CD4-positive, alpha-beta T cell treated with Interleukin-17A for 4 hours (primary cell): ENCODE measurements around the gene KCTD17.

Source experiments
- DNase-seq: peaks from one replicate; pipeline ENCODE4 v3.0.0-alpha.2; 2020; ENCODE audit warnings: mixed read lengths

The KCTD17 gene, protein sequence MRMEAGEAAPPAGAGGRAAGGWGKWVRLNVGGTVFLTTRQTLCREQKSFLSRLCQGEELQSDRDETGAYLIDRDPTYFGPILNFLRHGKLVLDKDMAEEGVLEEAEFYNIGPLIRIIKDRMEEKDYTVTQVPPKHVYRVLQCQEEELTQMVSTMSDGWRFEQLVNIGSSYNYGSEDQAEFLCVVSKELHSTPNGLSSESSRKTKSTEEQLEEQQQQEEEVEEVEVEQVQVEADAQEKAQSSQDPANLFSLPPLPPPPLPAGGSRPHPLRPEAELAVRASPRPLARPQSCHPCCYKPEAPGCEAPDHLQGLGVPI

GRCh38 chr22:37051391-37052385, at the start of gene KCTD17:
Gene KCTD17, plus strand, starts transcription at chr22:37051742. Its CDS starts 19 bp downstream, at chr22:37051761.
- DNase-seq = peak; percentile 86

DNA sequence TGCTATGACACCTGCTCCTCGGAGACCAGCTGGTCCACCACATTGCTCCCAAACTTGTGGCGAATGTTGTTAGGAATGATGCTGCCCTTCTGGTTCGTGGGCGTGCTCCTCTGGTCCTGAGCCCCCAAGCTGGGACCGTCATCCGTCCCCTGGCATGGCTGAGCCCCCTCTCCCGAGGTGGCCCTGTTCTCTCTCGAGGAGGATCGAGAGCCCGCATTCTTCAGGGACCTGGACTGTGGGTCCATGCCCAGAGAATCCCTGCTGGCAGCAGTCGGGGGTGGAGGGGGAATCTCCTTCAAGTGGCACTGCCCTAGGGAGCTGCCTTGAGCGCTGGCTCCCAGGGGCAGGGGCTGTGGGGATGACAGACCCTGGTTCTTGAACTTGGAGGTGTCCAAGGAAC, 49.7 kb upstream of the KCTD17 start:
- no peak for DNase-seq

- no peak for DNase-seq
These were observed 48.9 kb upstream of the KCTD17 start for GRCh38 chr22:37002633-37003032.

GRCh38 chr22:37007651-37008050, 43.9 kb upstream of the KCTD17 start:
- no peak for DNase-seq

DNA sequence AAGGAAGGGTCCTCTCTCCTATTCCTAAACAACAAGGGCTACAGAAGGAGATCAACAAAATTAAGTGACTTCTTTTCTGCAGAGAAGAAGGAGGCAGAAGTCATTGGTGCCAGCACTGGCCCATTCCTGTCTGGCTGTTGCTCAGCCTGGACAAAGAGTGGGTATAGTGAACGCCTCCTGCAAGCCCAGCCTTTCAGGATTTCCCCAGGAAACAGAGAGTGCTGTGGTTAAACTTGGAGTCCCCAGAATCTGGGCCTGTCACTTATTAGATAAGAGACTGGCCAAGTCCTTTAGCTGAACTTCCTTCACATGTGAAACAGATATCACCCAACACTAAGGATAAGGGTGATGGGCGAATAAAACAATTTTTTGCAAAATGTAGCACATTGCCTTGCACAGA, 43.2 kb upstream of the KCTD17 start:
- DNase-seq = no peak

- no peak for DNase-seq
These were observed 42.1 kb upstream of the KCTD17 start for GRCh38 chr22:37009490-37009889.

DNA sequence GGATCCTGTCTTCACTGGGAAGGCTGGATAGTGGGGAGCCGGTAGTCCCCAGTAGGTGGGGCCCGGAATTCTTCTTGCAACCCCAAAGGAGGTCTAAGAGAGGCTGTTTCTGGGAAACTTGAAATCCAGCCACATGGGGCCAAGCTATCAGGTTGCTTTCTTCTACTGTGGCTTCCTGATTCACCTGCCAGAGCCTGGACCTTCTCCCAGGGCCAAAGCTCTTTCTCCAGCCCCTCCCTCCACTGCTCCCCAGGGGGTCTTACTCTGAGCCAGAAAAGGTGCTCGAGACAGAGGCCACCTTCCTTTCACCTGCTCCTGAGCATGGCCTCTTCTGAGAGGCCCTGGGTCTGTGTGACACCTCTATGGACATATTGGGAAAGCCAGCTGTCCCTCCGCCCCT, 41.4 kb upstream of the KCTD17 start:
- no peak for DNase-seq

DNA sequence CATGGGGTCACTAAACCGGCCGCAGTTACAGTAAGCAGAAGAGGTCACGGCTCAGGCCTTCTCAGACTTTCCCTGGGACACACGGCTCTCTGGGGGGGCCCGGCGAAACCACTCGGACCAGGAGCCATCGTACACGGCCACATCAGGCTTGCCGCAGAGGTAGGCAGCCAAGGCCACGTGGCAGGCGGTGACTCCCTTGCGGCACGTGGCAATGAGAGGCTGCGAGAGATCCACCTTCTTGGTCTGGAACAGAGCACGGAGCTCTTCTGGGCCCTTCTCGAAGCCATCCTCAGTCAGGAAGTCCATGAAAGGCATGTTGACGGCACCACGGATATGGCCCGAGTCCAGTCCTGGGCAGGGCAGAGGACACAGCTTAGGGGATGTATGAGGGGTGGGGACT, 40.6 kb upstream of the KCTD17 start:
- no peak for DNase-seq

GRCh38 chr22:37011472-37011871, 40.1 kb upstream of the KCTD17 start:
- DNase-seq = no peak

DNA sequence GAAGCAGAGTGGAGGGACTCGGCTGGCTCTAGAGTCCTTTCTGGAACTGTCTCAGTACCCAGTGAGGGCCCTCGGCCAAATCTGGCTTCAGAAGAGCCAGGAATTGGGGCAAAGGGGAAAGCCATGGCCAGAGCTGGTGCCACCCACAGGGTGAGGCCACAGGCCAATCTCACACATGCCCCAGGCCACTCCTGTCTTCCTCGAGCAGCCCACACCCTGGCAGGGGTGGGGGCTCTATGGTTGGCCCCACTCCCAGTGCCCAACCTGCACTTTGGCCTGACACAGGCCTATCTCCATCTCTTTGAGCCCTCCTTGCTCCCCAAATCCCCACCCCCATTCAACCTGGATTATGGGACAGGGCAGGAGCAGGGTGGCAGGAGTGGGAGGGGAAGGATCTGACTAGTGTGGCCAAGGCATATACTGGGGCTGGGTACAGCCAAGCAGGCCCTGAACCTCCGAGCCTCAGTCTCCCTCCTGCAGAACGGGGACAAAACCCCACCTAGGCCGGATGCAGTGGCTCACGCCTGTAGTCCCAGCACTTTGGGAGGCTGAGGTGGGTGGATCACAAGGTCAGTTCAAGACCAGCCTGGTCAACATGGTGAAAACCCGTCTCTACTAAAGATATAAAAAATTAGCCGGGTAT, 39.2 kb upstream of the KCTD17 start:
- no peak for DNase-seq

DNA sequence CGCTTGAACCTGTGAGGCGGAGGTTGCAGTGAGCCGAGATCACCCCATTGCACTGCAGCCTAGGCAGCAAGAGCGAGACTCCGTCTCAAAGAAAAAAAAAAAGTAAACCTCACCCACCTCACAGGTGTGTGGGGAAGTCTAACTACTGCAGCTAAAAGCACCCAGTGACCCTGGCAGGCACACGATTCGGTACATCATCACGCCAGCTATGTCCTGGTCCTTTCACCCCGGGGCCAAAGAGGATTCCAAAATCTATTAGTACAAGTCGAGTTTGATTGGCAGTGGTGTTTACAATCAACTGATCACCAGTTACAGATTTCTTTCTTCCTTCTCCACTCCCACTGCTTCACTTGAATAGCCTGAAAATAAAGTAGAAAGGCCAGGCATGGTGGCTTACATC, 38.6 kb upstream of the KCTD17 start:
- no peak for DNase-seq

DNA sequence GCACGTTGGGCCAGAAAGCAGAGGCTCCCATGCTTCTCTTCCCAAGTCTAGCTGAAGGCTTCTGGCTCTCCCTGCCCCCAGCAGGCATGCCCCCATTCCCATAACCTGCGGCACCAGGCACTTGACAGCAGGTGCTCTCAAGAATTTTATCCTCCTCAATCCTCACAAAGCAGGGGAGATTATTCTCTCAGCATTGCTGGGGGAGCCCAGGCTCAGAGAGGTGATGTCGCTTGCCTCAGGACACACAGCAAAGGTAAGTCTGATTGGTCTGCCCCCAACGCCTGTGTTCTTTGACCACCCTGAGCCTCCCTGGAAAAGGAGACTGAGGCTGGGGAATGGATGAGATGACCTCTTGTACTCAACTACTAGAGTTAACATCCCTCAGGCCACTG, 37.1 kb upstream of the KCTD17 start:
- no peak for DNase-seq

GRCh38 chr22:37014835-37015586, 36.5 kb upstream of the KCTD17 start:
- no peak for DNase-seq

- DNase-seq = no peak
These were observed 36.0 kb upstream of the KCTD17 start for GRCh38 chr22:37015587-37015878.

DNA sequence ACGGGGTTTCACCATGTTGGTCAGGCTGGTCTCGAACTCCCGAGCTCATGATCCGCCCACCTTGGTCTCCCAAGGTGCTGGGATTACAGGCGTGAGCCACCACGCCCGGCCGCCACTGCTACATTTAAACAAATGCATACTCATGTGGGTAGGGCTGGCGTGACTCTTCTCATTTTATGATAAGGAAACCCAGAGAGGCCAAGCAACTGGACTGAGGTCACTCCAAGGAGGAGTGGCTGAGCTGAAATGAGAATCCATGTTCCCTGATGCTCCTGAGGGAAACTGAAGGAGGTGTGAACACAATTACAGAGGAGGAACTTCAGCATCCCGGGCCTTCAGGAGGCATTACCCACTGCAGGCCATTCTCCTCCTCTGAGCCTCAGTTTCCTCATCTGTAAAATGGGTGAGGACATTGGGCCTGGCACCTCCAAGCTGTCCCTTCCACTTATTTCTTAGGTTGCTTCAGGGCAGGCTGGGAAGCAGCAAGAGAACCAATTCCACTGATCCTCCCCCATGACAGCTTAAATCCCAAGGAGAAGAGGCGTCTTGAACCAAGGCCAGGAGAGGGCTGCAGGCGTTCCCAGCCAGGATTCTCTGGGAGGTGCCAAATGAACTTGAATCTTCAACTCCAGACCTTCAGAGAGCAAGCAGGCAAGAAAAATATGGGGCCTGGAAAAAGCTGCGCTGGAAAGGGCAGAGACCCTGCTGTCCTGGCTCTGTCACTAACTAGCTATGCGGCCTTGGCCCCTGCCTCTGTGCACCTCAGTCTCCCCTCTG, 35.2 kb upstream of the KCTD17 start:
- DNase-seq = no peak

GRCh38 chr22:37017356-37017755, 34.2 kb upstream of the KCTD17 start:
- DNase-seq = no peak

DNA sequence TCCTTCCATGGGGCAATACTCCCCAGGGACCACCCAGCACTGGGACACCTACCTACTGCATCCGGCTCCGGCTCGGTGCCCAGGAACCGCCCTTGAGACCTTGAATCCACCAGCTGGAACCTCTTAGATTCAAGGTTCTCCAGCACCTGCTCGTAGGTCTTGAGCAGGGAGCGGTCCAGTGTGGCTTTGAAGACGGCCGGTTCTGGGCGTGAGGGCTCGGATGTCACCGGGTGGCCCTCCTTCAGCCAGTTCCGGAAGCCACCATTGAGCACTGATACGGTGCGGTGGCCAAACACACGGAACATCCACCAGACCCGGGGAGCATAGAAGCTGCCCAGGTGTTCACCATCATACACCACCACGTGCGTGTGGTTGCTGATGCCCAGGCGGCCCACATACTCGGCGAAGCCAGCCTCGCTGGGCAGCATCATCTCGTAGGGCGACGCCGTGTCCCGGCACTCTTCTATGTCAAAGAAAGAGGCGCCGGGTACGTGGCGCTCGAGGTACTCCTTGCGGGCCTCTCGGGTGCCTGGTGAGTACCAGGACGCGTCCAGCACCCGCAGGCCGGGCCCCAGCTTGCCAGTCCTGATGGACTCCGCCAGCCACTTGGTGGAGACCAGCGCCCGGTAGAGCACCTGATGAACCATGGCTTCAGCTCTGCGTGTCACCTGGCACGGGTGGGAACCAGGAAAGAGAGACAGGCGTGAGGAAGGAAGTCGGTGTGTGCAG, 33.3 kb upstream of the KCTD17 start:
- DNase-seq = no peak

DNA sequence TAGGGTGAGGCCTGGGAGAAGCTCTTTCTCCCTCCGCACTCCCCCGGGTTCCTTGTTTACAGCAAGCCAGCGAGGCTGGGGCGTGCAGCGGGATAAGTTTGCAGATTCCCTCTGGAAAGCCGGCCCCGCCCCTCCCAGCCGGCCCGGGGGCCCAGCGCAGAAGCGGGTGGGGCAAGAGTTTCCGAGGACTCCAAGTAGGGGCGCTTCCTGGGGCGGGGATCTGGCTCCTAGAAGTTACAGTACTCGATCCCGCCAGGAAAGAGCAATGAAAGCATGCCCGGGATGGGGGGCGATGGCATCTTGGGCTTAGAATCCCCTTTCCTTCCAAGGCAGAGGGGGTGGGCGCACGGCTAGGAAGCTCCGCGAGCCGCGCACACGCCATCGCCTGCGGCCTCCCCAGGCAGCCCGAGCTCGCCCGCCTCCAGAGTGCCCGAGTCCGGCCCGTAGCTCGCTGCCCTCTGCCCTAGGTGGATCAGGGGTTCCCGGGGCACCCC, 32.7 kb upstream of the KCTD17 start:
- DNase-seq = peak; percentile 4

- DNase-seq = peak; percentile 43
These were observed 32.0 kb upstream of the KCTD17 start, which contains the start of the genes MPST and TST for GRCh38 chr22:37019309-37020191. Gene MPST, plus strand, starts transcription at chr22:37019742. Its CDS starts 95 bp downstream, at chr22:37019837. Gene TST, minus strand, starts transcription at chr22:37019447. Its CDS starts 715 bp downstream, at chr22:37018732.

- DNase-seq = no peak
These were observed 31.4 kb upstream of the KCTD17 start for GRCh38 chr22:37020192-37020479.
